Mesothelial cell of epicardium (in vitro differentiated cells): Measurements from ENCODE around the gene RALY. TPM values are rescaled to one million over a fixed set of nuclear protein-coding genes. Genes with fewer than 3 reads are reported as not detected.

Source experiments
- DNase-seq, 2 experiments: peaks; one replicate each; pipeline ENCODE4 v3.0.0; 2021; ENCODE audit warnings: low spot score in 2 of 2; ENCODE audit not compliant: unreplicated experiment in 2 of 2
- H3K27ac Mint-ChIP-seq: 2 replicates; pipeline ENCODE4 v1.8.0; 2021; ENCODE audit warnings: mixed read lengths
- H3K27me3 Mint-ChIP-seq: 2 replicates; pipeline ENCODE4 v1.8.0; 2021; ENCODE audit warnings: low read depth, mixed read lengths
- H3K36me3 Mint-ChIP-seq: 2 replicates; pipeline ENCODE4 v1.8.0; 2021; ENCODE audit warnings: mixed read lengths
- H3K4me1 Mint-ChIP-seq: 2 replicates; pipeline ENCODE4 v1.8.0; 2021; ENCODE audit warnings: mixed read lengths
- H3K4me3 Mint-ChIP-seq: 2 replicates; pipeline ENCODE4 v1.8.0; 2021; ENCODE audit warnings: mild to moderate bottlenecking, moderate library complexity, mixed read lengths
- H3K9me3 Mint-ChIP-seq: 2 replicates; pipeline ENCODE4 v1.8.0; 2021; ENCODE audit warnings: mixed read lengths
- total RNA-seq: library from RNA; stranded (reverse); gene quantifications from 3 replicates; pipeline ENCODE4 v1.2.1, GENCODE V29; 2021
- TF ChIP-seq, protein P1 (sequence below): fragments of 200-600 bp; sonication (generic); IDR thresholded peaks from one replicate; pipeline ENCODE4 v1.5.0; 2021; ENCODE audit warnings: antibody characterized with exemption; ENCODE audit not compliant: unreplicated experiment

The RALY gene
- total RNA-seq, 1 donor from 2014 or later, result 139 TPM

GRCh38 chr20:34069341-34070078 lies 75.8 kb downstream of the RALY start:
- peak; percentile 38 to 82 for DNase-seq
- TF ChIP-seq, protein P1, sequence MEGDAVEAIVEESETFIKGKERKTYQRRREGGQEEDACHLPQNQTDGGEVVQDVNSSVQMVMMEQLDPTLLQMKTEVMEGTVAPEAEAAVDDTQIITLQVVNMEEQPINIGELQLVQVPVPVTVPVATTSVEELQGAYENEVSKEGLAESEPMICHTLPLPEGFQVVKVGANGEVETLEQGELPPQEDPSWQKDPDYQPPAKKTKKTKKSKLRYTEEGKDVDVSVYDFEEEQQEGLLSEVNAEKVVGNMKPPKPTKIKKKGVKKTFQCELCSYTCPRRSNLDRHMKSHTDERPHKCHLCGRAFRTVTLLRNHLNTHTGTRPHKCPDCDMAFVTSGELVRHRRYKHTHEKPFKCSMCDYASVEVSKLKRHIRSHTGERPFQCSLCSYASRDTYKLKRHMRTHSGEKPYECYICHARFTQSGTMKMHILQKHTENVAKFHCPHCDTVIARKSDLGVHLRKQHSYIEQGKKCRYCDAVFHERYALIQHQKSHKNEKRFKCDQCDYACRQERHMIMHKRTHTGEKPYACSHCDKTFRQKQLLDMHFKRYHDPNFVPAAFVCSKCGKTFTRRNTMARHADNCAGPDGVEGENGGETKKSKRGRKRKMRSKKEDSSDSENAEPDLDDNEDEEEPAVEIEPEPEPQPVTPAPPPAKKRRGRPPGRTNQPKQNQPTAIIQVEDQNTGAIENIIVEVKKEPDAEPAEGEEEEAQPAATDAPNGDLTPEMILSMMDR, result peak; percentile 73
- H3K9me3 Mint-ChIP-seq, result no peaks in the 10 kb centered on the region
- H3K27me3 Mint-ChIP-seq, result no peaks in the 10 kb centered on the region
- no peak overlapping the region for H3K27ac Mint-ChIP-seq
- H3K4me3 Mint-ChIP-seq, result no peak overlapping the region
- H3K4me1 Mint-ChIP-seq, result peaks cover 5% of the 10 kb centered on the region
- H3K36me3 Mint-ChIP-seq, result peaks cover 3% of the 10 kb centered on the region

- H3K27ac Mint-ChIP-seq, result no peak overlapping the region
- TF ChIP-seq, protein P1, result no peak
- no peaks in the 10 kb centered on the region for H3K36me3 Mint-ChIP-seq
- H3K4me3 Mint-ChIP-seq, result no peak overlapping the region
- H3K4me1 Mint-ChIP-seq, result peaks cover 5% of the 10 kb centered on the region
- H3K9me3 Mint-ChIP-seq, result no peaks in the 10 kb centered on the region
- no peaks in the 10 kb centered on the region for H3K27me3 Mint-ChIP-seq
- DNase-seq, result no peak
Observed at GRCh38 chr20:34070079-34070439, 76.3 kb downstream of the RALY start.

GRCh38 chr20:34070859-34071258 lies 77.1 kb downstream of the RALY start:
- TF ChIP-seq, protein P1, result no peak
- no peak overlapping the region for H3K4me3 Mint-ChIP-seq
- H3K9me3 Mint-ChIP-seq, result no peaks in the 10 kb centered on the region
- no peaks in the 10 kb centered on the region for H3K27me3 Mint-ChIP-seq
- H3K36me3 Mint-ChIP-seq, result peaks cover 2% of the 10 kb centered on the region
- no peak for DNase-seq
- H3K4me1 Mint-ChIP-seq, result peaks cover 3% of the 10 kb centered on the region
- H3K27ac Mint-ChIP-seq, result no peak overlapping the region

DNA sequence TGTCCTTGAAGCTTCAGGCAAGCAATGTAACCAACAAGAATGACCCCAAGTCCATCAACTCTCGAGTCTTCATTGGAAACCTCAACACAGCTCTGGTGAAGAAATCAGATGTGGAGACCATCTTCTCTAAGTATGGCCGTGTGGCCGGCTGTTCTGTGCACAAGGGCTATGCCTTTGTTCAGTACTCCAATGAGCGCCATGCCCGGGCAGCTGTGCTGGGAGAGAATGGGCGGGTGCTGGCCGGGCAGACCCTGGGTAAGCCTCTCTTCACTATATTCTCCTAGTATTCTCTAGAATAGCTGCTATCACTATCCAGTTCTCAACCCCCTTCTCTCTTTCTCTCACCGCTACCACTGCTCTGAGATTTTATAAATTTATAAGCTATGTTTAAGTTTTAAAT lies 78.4 kb downstream of the RALY start:
- H3K27ac Mint-ChIP-seq, result no peak overlapping the region
- peaks cover 3% of the 10 kb centered on the region for H3K4me1 Mint-ChIP-seq
- TF ChIP-seq, protein P1, result no peak
- H3K27me3 Mint-ChIP-seq, result no peaks in the 10 kb centered on the region
- H3K36me3 Mint-ChIP-seq, result peaks cover 10% of the 10 kb centered on the region
- DNase-seq, result no peak
- no peaks in the 10 kb centered on the region for H3K9me3 Mint-ChIP-seq
- no peak overlapping the region for H3K4me3 Mint-ChIP-seq

- no peaks in the 10 kb centered on the region for H3K9me3 Mint-ChIP-seq
- H3K27ac Mint-ChIP-seq, result no peak overlapping the region
- TF ChIP-seq, protein P1, result no peak
- peaks cover 10% of the 10 kb centered on the region for H3K36me3 Mint-ChIP-seq
- DNase-seq, result no peak
- H3K4me1 Mint-ChIP-seq, result peaks cover 3% of the 10 kb centered on the region
- H3K4me3 Mint-ChIP-seq, result no peak overlapping the region
- H3K27me3 Mint-ChIP-seq, result no peaks in the 10 kb centered on the region
Observed at GRCh38 chr20:34072778-34073177, 79.1 kb downstream of the RALY start.
